Midbrain (tissue), 1 donor: ENCODE results near the gene ZNHIT6.

Source experiments
- DNase-seq: peaks from one replicate; lab custom pipeline; 2025; lab: John Stamatoyannopoulos, UW

Gene ZNHIT6

GRCh38 chr1:85617633-85618100 lies 90.6 kb downstream of the ZNHIT6 start:
- no peak for DNase-seq

GRCh38 chr1:85616736-85617135 lies 91.5 kb downstream of the ZNHIT6 start:
- DNase-seq = no peak

- DNase-seq = no peak
These were observed 91.9 kb downstream of the ZNHIT6 start for GRCh38 chr1:85616364-85616705.

- no peak for DNase-seq
These were observed 92.5 kb downstream of the ZNHIT6 start for GRCh38 chr1:85615586-85616363.

GRCh38 chr1:85612704-85613361 lies 95.4 kb downstream of the ZNHIT6 start:
- DNase-seq = no peak

GRCh38 chr1:85611856-85612255 lies 96.4 kb downstream of the ZNHIT6 start:
- DNase-seq = no peak

- DNase-seq = no peak
These were observed 96.8 kb downstream of the ZNHIT6 start for GRCh38 chr1:85611425-85611824.

GRCh38 chr1:85609976-85610375 lies 98.3 kb downstream of the ZNHIT6 start:
- DNase-seq = no peak

- DNase-seq = no peak
These were observed 99.4 kb downstream of the ZNHIT6 start for GRCh38 chr1:85608851-85609250.

- DNase-seq = no peak
These were observed 100.3 kb downstream of the ZNHIT6 start for GRCh38 chr1:85607921-85608265.

GRCh38 chr1:85607126-85607920 lies 100.9 kb downstream of the ZNHIT6 start:
- no peak for DNase-seq

- no peak for DNase-seq
These were observed 101.8 kb downstream of the ZNHIT6 start for GRCh38 chr1:85606414-85606800.

- no peak for DNase-seq
These were observed 102.5 kb downstream of the ZNHIT6 start for GRCh38 chr1:85605484-85606413.

- DNase-seq = no peak
These were observed 103.8 kb downstream of the ZNHIT6 start for GRCh38 chr1:85604298-85604997.

GRCh38 chr1:85603086-85603880 lies 105.0 kb downstream of the ZNHIT6 start:
- no peak for DNase-seq

- DNase-seq = no peak
These were observed 105.7 kb downstream of the ZNHIT6 start for GRCh38 chr1:85602571-85602970.

GRCh38 chr1:85601901-85602300 lies 106.3 kb downstream of the ZNHIT6 start:
- DNase-seq = no peak

GRCh38 chr1:85599681-85600080 lies 108.6 kb downstream of the ZNHIT6 start:
- DNase-seq = no peak
